WTC11 (cell line): ENCODE measurements around the gene TIGD1. TPM values are rescaled to one million over a fixed set of nuclear protein-coding genes. Genes with fewer than 3 reads are reported as not detected.

ENCODE experiments used
- ATAC-seq: fragments of 200-7000 bp; cut with Tn5 transposase; 2 replicates; pipeline ENCODE4 v1.10.0; 2021; ENCODE audit warnings: mild to moderate bottlenecking, moderate library complexity
- CTCF ChIA-PET: fragments of 300-600 bp; sonication (Branson Sonifier 250); formaldehyde crosslinking; loops from one replicate; lab custom pipeline; 2021; ENCODE audit warnings: antibody characterized with exemption; lab: Charles Lee
- POLR2A ChIA-PET: fragments of 350-600 bp; sonication (Branson Sonifier 250); formaldehyde crosslinking; loops from one replicate; lab custom pipeline; 2021; ENCODE audit warnings: antibody characterized with exemption; lab: Charles Lee
- DNase-seq: peaks from one replicate; pipeline ENCODE4 v3.0.0; 2021; ENCODE audit warnings: low spot score
- H3K27ac Mint-ChIP-seq: 2 replicates; pipeline ENCODE4 v1.8.0; 2021; ENCODE audit warnings: mixed read lengths
- H3K27me3 Mint-ChIP-seq: 2 replicates; pipeline ENCODE4 v1.8.0; 2021; ENCODE audit warnings: low read depth, mild to moderate bottlenecking, moderate library complexity, mixed read lengths
- H3K36me3 Mint-ChIP-seq: 2 replicates; pipeline ENCODE4 v1.8.0; 2021; ENCODE audit warnings: mixed read lengths
- H3K4me1 Mint-ChIP-seq: 2 replicates; pipeline ENCODE4 v1.8.0; 2022; ENCODE audit warnings: mixed read lengths
- H3K4me3 Mint-ChIP-seq: 2 replicates; pipeline ENCODE4 v1.8.0; 2021; ENCODE audit warnings: mild to moderate bottlenecking, moderate library complexity, mixed read lengths
- H3K9me3 Mint-ChIP-seq: 2 replicates; pipeline ENCODE4 v1.8.0; 2021; ENCODE audit warnings: mixed read lengths
- ATF1 ChIP-seq: sonication (generic); formaldehyde crosslinking; IDR thresholded peaks from 2 replicates; pipeline ENCODE4 v1.8.1; 2023; ENCODE audit warnings: mild to moderate bottlenecking, moderate library complexity, missing genetic modification reagents
- CREB1 ChIP-seq: sonication (generic); formaldehyde crosslinking; IDR thresholded peaks from 2 replicates; pipeline ENCODE4 v1.8.0; 2023; ENCODE audit warnings: mild to moderate bottlenecking, missing genetic modification reagents
- FOXJ3 ChIP-seq: sonication (generic); formaldehyde crosslinking; IDR thresholded peaks from 2 replicates; pipeline ENCODE4 v1.9.0; 2021; ENCODE audit warnings: missing genetic modification reagents, mild to moderate bottlenecking, borderline replicate concordance
- NR1H2 ChIP-seq: sonication (generic); formaldehyde crosslinking; IDR thresholded peaks from 2 replicates; pipeline ENCODE4 v1.9.0; 2021; ENCODE audit warnings: mild to moderate bottlenecking, moderate library complexity, missing genetic modification reagents
- PRDM15 ChIP-seq: sonication (generic); formaldehyde crosslinking; IDR thresholded peaks from 2 replicates; pipeline ENCODE4 v1.8.0; 2022; ENCODE audit warnings: missing genetic modification reagents
- SMAD4 ChIP-seq: sonication (generic); formaldehyde crosslinking; IDR thresholded peaks from 2 replicates; pipeline ENCODE4 v1.8.0; 2022; ENCODE audit warnings: mild to moderate bottlenecking, missing genetic modification reagents
- SP1 ChIP-seq: sonication (generic); formaldehyde crosslinking; conservative IDR thresholded peaks from 2 replicates; pipeline ENCODE4 v1.8.1; 2022; ENCODE audit warnings: missing genetic modification reagents
- TEAD1 ChIP-seq: sonication (generic); formaldehyde crosslinking; IDR thresholded peaks from 2 replicates; pipeline ENCODE4 v1.8.0; 2022; ENCODE audit warnings: mild to moderate bottlenecking, missing genetic modification reagents
- TP53 ChIP-seq: sonication (generic); formaldehyde crosslinking; IDR thresholded peaks from 2 replicates; pipeline ENCODE4 v1.8.1; 2023; ENCODE audit warnings: mild to moderate bottlenecking, missing genetic modification reagents
- ZNF121 ChIP-seq: sonication (generic); formaldehyde crosslinking; IDR thresholded peaks from 2 replicates; pipeline ENCODE4 v1.8.0; 2023; ENCODE audit warnings: missing genetic modification reagents
- ZNF138 ChIP-seq: sonication (generic); formaldehyde crosslinking; conservative IDR thresholded peaks from 2 replicates; pipeline ENCODE4 v1.8.1; 2022; ENCODE audit warnings: mild to moderate bottlenecking, moderate library complexity, missing genetic modification reagents
- ZNF396 ChIP-seq: fragments of 250-450 bp; sonication (Bioruptor Pico); IDR thresholded peaks from 2 replicates; pipeline ENCODE4 v1.8.0; 2021; ENCODE audit warnings: mild to moderate bottlenecking, moderate library complexity, borderline replicate concordance
- total RNA-seq: library from RNA; stranded (reverse); gene quantifications from 3 replicates; pipeline ENCODE4 v1.2.3, GENCODE V29; 2021
- TF ChIP-seq, protein P1 (sequence below): fragments of 250-450 bp; sonication (Bioruptor Pico); IDR thresholded peaks from 2 replicates; pipeline ENCODE4 v1.8.0; 2021; ENCODE audit warnings: mild to moderate bottlenecking
- TF ChIP-seq, protein P2 (sequence below): sonication (generic); formaldehyde crosslinking; IDR thresholded peaks from 2 replicates; pipeline ENCODE4 v1.8.1; 2022; ENCODE audit warnings: missing genetic modification reagents, borderline replicate concordance
- TF ChIP-seq, protein P3 (sequence below): sonication (generic); formaldehyde crosslinking; IDR thresholded peaks from 2 replicates; pipeline ENCODE4 v1.8.0; 2023; ENCODE audit warnings: mild to moderate bottlenecking, missing genetic modification reagents
- TF ChIP-seq, protein P4 (sequence below): fragments of 250-450 bp; sonication (Bioruptor Pico); IDR thresholded peaks from 2 replicates; pipeline ENCODE4 v1.9.0; 2021; ENCODE audit warnings: mild to moderate bottlenecking, borderline replicate concordance

TIGD1 gene
- total RNA-seq, 1 experiment from 2014 or later: 9.0 TPM

DNA sequence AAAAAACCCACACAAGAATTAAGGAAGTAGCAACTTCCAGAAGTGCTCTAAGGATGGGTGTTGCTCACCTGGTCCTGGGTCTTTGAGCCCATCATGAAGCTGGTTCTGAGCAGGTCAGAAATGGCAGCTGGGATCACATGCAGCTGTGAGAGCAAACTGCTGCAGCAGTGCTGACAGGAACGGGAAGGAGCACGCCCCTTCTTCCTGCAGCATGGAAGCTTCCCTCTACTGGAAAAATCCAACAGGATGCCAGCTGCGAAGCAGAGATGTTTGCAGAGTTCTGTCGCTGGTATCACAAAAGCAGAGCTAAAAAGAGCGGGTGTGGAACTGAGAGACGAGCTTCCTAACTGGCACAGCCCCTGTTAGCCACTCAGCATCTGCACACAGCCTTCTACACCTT is 33.9 kb upstream of the TIGD1 start:
- Mint-ChIP-seq H3K4me1 (peaks cover 25% of the 10 kb centered on the region), H3K27me3 (no peaks in the 10 kb centered on the region), H3K4me3 (no peak overlapping the region), H3K9me3 (no peaks in the 10 kb centered on the region), H3K27ac (no peak overlapping the region), H3K36me3 (peaks cover 16% of the 10 kb centered on the region; the same call in 1 of the 2 replicates)
- TF ChIP-seq, protein P1, sequence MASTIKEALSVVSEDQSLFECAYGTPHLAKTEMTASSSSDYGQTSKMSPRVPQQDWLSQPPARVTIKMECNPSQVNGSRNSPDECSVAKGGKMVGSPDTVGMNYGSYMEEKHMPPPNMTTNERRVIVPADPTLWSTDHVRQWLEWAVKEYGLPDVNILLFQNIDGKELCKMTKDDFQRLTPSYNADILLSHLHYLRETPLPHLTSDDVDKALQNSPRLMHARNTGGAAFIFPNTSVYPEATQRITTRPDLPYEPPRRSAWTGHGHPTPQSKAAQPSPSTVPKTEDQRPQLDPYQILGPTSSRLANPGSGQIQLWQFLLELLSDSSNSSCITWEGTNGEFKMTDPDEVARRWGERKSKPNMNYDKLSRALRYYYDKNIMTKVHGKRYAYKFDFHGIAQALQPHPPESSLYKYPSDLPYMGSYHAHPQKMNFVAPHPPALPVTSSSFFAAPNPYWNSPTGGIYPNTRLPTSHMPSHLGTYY: no peak
- TF ChIP-seq PRDM15 (CRISPR knock-in tag) (no peak), ZNF121 (CRISPR knock-in tag) (no peak), SMAD4 (CRISPR knock-in tag) (no peak), NR1H2 (CRISPR knock-in tag) (no peak), ZNF138 (CRISPR knock-in tag) (no peak), ZNF396 (CRISPR knock-in tag) (no peak), FOXJ3 (CRISPR knock-in tag) (no peak), TP53 (CRISPR knock-in tag) (no peak), TEAD1 (CRISPR knock-in tag) (no peak), SP1 (CRISPR knock-in tag) (no peak), ATF1 (CRISPR knock-in tag) (no peak), CREB1 (no peak)
- TF ChIP-seq, protein P2, sequence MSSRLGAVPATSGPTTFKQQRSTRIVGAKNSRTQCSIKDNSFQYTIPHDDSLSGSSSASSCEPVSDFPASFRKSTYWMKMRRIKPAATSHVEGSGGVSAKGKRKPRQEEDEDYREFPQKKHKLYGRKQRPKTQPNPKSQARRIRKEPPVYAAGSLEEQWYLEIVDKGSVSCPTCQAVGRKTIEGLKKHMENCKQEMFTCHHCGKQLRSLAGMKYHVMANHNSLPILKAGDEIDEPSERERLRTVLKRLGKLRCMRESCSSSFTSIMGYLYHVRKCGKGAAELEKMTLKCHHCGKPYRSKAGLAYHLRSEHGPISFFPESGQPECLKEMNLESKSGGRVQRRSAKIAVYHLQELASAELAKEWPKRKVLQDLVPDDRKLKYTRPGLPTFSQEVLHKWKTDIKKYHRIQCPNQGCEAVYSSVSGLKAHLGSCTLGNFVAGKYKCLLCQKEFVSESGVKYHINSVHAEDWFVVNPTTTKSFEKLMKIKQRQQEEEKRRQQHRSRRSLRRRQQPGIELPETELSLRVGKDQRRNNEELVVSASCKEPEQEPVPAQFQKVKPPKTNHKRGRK (CRISPR knock-in tag): no peak
- TF ChIP-seq, protein P3, sequence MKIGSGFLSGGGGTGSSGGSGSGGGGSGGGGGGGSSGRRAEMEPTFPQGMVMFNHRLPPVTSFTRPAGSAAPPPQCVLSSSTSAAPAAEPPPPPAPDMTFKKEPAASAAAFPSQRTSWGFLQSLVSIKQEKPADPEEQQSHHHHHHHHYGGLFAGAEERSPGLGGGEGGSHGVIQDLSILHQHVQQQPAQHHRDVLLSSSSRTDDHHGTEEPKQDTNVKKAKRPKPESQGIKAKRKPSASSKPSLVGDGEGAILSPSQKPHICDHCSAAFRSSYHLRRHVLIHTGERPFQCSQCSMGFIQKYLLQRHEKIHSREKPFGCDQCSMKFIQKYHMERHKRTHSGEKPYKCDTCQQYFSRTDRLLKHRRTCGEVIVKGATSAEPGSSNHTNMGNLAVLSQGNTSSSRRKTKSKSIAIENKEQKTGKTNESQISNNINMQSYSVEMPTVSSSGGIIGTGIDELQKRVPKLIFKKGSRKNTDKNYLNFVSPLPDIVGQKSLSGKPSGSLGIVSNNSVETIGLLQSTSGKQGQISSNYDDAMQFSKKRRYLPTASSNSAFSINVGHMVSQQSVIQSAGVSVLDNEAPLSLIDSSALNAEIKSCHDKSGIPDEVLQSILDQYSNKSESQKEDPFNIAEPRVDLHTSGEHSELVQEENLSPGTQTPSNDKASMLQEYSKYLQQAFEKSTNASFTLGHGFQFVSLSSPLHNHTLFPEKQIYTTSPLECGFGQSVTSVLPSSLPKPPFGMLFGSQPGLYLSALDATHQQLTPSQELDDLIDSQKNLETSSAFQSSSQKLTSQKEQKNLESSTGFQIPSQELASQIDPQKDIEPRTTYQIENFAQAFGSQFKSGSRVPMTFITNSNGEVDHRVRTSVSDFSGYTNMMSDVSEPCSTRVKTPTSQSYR (CRISPR knock-in tag): no peak
- TF ChIP-seq, protein P4, sequence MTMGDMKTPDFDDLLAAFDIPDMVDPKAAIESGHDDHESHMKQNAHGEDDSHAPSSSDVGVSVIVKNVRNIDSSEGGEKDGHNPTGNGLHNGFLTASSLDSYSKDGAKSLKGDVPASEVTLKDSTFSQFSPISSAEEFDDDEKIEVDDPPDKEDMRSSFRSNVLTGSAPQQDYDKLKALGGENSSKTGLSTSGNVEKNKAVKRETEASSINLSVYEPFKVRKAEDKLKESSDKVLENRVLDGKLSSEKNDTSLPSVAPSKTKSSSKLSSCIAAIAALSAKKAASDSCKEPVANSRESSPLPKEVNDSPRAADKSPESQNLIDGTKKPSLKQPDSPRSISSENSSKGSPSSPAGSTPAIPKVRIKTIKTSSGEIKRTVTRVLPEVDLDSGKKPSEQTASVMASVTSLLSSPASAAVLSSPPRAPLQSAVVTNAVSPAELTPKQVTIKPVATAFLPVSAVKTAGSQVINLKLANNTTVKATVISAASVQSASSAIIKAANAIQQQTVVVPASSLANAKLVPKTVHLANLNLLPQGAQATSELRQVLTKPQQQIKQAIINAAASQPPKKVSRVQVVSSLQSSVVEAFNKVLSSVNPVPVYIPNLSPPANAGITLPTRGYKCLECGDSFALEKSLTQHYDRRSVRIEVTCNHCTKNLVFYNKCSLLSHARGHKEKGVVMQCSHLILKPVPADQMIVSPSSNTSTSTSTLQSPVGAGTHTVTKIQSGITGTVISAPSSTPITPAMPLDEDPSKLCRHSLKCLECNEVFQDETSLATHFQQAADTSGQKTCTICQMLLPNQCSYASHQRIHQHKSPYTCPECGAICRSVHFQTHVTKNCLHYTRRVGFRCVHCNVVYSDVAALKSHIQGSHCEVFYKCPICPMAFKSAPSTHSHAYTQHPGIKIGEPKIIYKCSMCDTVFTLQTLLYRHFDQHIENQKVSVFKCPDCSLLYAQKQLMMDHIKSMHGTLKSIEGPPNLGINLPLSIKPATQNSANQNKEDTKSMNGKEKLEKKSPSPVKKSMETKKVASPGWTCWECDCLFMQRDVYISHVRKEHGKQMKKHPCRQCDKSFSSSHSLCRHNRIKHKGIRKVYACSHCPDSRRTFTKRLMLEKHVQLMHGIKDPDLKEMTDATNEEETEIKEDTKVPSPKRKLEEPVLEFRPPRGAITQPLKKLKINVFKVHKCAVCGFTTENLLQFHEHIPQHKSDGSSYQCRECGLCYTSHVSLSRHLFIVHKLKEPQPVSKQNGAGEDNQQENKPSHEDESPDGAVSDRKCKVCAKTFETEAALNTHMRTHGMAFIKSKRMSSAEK (CRISPR knock-in tag): no peak
- CTCF ChIA-PET: no interaction called here
- DNase-seq: no peak
- no peak for ATAC-seq
- POLR2A ChIA-PET: no interaction called here
